ENCODE data around the gene EGLN3.

DNA sequence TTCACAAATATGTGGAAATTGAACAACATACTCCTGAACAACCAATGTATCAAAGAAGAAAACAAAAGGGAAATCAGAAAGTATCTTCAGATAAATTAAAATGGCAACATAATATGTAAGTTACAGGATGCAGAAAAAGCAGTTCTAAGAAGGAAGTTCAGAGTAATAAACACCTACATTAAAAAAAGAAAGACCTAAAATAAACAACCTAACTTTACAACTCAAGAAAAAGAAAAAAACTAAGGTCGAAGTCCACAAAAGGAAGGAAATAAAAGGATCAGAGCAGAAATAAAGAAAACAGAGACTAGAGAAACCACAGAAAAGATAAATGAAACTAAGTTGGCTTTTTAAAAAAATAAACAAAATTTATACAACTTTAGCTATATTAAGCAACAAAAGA is 59.2 kb downstream of the EGLN3 start:
- TF ChIP-seq, protein P1, sequence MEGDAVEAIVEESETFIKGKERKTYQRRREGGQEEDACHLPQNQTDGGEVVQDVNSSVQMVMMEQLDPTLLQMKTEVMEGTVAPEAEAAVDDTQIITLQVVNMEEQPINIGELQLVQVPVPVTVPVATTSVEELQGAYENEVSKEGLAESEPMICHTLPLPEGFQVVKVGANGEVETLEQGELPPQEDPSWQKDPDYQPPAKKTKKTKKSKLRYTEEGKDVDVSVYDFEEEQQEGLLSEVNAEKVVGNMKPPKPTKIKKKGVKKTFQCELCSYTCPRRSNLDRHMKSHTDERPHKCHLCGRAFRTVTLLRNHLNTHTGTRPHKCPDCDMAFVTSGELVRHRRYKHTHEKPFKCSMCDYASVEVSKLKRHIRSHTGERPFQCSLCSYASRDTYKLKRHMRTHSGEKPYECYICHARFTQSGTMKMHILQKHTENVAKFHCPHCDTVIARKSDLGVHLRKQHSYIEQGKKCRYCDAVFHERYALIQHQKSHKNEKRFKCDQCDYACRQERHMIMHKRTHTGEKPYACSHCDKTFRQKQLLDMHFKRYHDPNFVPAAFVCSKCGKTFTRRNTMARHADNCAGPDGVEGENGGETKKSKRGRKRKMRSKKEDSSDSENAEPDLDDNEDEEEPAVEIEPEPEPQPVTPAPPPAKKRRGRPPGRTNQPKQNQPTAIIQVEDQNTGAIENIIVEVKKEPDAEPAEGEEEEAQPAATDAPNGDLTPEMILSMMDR (conservative IDR thresholded peaks at IDR 0.05; ENCODE audit: low read depth, low read length) = no peak
- TF ChIP-seq EZH2 (IDR thresholded peaks at IDR 0.05; ENCODE audit: low read length, unreplicated experiment) = no peak

All from PC-3 (cell line).